Osteocyte (in vitro differentiated cells): ENCODE data around the gene IVL. TPM values are rescaled to one million over a fixed set of nuclear protein-coding genes. Genes with fewer than 3 reads are reported as not detected.

Experiments
- DNase-seq: peaks from one replicate; pipeline ENCODE4 v3.0.0; 2021; ENCODE audit warnings: mixed read lengths; ENCODE audit not compliant: unreplicated experiment; ENCODE audit errors: extremely low spot score
- H3K27ac Mint-ChIP-seq: one replicate; pipeline ENCODE4 v1.8.0; 2021; ENCODE audit warnings: mild to moderate bottlenecking, mixed read lengths; ENCODE audit not compliant: unreplicated experiment
- H3K27me3 Mint-ChIP-seq: one replicate; pipeline ENCODE4 v1.8.0; 2021; ENCODE audit warnings: mixed read lengths; ENCODE audit not compliant: unreplicated experiment
- H3K36me3 Mint-ChIP-seq: one replicate; pipeline ENCODE4 v1.8.0; 2021; ENCODE audit warnings: mixed read lengths; ENCODE audit not compliant: unreplicated experiment
- H3K4me1 Mint-ChIP-seq: one replicate; pipeline ENCODE4 v1.8.0; 2021; ENCODE audit warnings: mixed read lengths; ENCODE audit not compliant: unreplicated experiment
- H3K4me3 Mint-ChIP-seq: one replicate; pipeline ENCODE4 v1.8.0; 2021; ENCODE audit warnings: mild to moderate bottlenecking, moderate library complexity, mixed read lengths; ENCODE audit not compliant: unreplicated experiment
- H3K9me3 Mint-ChIP-seq: one replicate; pipeline ENCODE4 v1.8.0; 2021; ENCODE audit warnings: mixed read lengths; ENCODE audit not compliant: unreplicated experiment
- CTCF ChIP-seq: fragments of 200-600 bp; sonication (generic); IDR thresholded peaks from 2 replicates; pipeline ENCODE4 v1.5.0; 2021; ENCODE audit warnings: antibody characterized with exemption, mild to moderate bottlenecking, moderate library complexity
- total RNA-seq: library from RNA; stranded (reverse); gene quantifications from 2 replicates; pipeline ENCODE4 v1.2.1, GENCODE V29; 2021

The IVL gene
- total RNA-seq, 1 donor from 2014 or later, result not detected

- Mint-ChIP-seq H3K4me1 (no peaks in the 10 kb centered on the region), H3K9me3 (no peaks in the 10 kb centered on the region), H3K36me3 (no peaks in the 10 kb centered on the region), H3K27me3 (no peaks in the 10 kb centered on the region), H3K27ac (no peak overlapping the region), H3K4me3 (no peak overlapping the region)
- no peak for TF ChIP-seq CTCF
- DNase-seq, result no peak
Measured at GRCh38 chr1:152864443-152864842, 43.9 kb upstream of the IVL start.

GRCh38 chr1:152866321-152866720 lies 42.0 kb upstream of the IVL start:
- Mint-ChIP-seq H3K27ac (no peak overlapping the region), H3K4me1 (no peaks in the 10 kb centered on the region), H3K9me3 (no peaks in the 10 kb centered on the region), H3K36me3 (no peaks in the 10 kb centered on the region), H3K4me3 (no peak overlapping the region), H3K27me3 (no peaks in the 10 kb centered on the region)
- TF ChIP-seq CTCF, result no peak
- DNase-seq, result no peak

GRCh38 chr1:152869808-152870419 lies 38.4 kb upstream of the IVL start:
- Mint-ChIP-seq H3K27ac (no peak overlapping the region), H3K4me1 (peaks cover 1% of the 10 kb centered on the region), H3K36me3 (no peaks in the 10 kb centered on the region), H3K9me3 (no peaks in the 10 kb centered on the region), H3K4me3 (no peak overlapping the region), H3K27me3 (peaks cover 5% of the 10 kb centered on the region)
- TF ChIP-seq CTCF, result peak; percentile 76
- no peak for DNase-seq

- H3K9me3 Mint-ChIP-seq, result no peaks in the 10 kb centered on the region
- DNase-seq, result no peak
- H3K4me3 Mint-ChIP-seq, result no peak overlapping the region
- H3K27ac Mint-ChIP-seq, result no peak overlapping the region
- H3K4me1 Mint-ChIP-seq, result peaks cover 1% of the 10 kb centered on the region
- peak; percentile 18 for TF ChIP-seq CTCF
- peaks cover 5% of the 10 kb centered on the region for H3K27me3 Mint-ChIP-seq
- H3K36me3 Mint-ChIP-seq, result no peaks in the 10 kb centered on the region
Measured at GRCh38 chr1:152870831-152871730, 37.3 kb upstream of the IVL start.

- TF ChIP-seq CTCF, result no peak
- H3K27me3 Mint-ChIP-seq, result peaks cover 5% of the 10 kb centered on the region
- H3K4me3 Mint-ChIP-seq, result no peak overlapping the region
- peaks cover 1% of the 10 kb centered on the region for H3K4me1 Mint-ChIP-seq
- H3K36me3 Mint-ChIP-seq, result no peaks in the 10 kb centered on the region
- no peaks in the 10 kb centered on the region for H3K9me3 Mint-ChIP-seq
- DNase-seq, result no peak
- H3K27ac Mint-ChIP-seq, result no peak overlapping the region
Measured at GRCh38 chr1:152871731-152872126, 36.6 kb upstream of the IVL start.
